ENCODE results near the gene EMID1.

Gene EMID1

DNA sequence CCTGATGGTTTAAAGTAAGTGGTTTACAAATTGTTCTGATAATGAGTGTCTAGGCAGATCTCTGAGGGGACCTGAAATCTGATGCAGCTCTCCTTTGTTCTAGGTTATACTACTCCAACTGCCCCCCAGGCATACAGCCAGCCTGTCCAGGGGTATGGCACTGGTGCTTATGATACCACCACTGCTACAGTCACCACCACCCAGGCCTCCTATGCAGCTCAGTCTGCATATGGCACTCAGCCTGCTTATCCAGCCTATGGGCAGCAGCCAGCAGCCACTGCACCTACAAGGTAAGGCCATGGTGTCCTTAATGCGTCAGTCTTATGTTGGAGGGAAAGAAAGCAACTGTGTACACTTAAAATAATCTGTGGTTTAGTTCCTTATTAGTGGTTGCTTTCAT, 72.2 kb downstream of the EMID1 start:
- DNase-seq (ENCODE audit: extremely low read depth in 1 of 2, low read depth in 1 of 2) = no peak

DNA sequence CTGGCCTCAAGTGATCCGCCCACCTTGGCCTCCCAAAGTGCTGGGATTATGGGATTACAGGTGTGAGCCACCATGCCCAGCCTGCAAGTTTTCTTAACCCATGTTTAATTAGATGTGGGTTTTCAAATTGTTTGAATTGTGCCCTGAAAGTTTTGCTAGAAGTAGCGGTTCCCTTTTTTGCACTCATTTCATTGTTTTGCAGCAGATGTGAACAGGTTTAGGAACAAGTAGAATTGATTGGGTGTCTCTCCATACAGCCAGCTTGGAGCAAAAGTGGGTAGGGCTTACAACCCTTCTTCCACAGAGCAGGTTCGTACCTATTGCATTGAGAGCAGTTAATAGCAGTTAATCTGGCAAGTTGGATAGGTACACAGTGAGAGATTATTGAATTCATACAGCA, 78.5 kb downstream of the EMID1 start:
- DNase-seq (ENCODE audit: extremely low read depth in 1 of 2, low read depth in 1 of 2) = no peak

DNA sequence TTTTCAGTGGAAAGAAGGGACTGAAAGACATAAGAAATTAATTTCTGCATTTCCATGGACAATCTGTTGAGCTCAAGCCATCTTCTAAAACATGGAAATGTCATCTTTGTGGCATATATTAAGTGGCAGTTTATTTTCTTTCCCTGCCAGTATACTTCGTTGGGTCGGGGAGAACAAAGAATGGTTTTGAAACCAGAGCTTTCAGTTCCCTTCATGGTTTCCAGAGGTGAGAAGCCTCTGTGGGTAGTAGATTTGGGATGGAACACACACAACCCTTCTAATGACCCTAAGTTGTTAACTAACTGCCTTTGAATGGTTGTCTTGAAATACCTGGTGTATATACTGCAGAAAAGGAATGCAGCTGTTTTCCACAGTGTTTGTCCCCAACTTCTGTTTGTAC, 83.1 kb downstream of the EMID1 start:
- DNase-seq (ENCODE audit: extremely low read depth in 1 of 2, low read depth in 1 of 2) = no peak

DNA sequence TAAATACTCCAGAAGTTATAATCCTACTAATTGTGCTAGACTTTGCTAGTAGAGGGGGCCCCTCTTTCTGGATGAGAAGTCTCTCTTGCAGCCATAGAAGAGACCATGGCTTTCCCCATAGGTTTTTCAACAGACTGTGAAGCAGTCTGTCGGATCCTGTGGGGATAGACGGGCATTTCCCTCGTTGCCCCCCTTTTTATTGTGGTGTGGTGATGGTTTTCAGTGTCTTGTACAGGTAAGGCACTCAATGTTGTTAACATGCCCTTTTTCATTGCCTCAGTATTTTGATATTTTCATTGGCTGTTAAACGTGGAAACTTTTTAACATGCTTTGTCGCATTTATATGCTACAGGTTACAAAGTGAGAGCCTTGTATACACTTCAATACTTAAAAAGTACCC, 84.4 kb downstream of the EMID1 start:
- DNase-seq (ENCODE audit: extremely low read depth in 1 of 2, low read depth in 1 of 2) = no peak

DNA sequence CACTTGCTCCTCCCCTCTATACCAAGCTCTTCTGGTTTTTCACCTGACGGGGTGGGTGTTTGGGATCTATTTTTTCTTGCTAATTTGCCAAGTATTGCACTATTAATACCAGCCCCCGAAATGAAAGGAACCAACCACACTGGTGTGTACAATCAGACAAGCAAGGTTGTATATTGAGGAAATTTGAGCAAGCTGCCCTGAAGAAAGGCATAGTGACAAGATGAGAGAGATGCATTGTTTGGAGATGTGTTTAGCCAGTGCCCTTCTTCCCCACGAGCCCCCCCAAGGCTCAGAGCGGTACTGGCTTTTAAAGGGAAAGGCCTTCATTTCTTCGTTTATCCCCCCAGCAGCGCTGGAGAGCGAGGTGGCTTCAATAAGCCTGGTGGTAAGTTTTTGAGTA, 85.5 kb downstream of the EMID1 start:
- no peak for DNase-seq (ENCODE audit: extremely low read depth in 1 of 2, low read depth in 1 of 2)

DNA sequence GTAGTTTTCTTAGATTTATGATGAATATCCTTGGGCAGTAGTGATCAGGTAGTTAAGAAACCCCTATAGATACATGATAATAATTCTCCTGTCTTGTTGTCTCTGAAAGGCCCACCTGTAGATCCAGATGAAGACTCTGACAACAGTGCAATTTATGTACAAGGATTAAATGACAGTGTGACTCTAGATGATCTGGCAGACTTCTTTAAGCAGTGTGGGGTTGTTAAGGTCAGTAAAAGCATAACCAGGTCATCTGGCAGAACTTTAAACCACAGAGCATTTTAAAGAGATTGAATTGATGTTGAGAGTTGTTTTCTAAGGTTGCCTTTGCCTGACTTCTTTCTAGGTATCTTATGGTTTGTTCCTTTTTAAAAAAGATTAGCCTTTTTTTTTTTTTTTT, 86.7 kb downstream of the EMID1 start:
- no peak for DNase-seq (ENCODE audit: extremely low read depth in 1 of 2, low read depth in 1 of 2)

DNA sequence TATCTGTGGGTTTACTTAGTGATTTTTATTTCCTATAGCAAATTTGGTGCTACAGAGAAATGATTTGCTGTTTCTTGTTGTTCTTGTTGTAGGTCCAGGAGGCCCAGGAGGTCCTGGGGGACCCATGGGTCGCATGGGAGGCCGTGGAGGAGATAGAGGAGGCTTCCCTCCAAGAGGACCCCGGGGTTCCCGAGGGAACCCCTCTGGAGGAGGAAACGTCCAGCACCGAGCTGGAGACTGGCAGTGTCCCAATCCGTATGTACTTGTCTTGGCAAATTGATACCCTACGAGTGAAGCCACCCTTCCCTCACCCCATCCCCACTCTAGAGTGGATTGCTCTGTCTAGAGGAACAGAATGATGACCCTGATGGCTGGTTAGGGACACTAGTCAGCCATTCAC, 92.9 kb downstream of the EMID1 start:
- DNase-seq (ENCODE audit: extremely low read depth in 1 of 2, low read depth in 1 of 2) = no peak

DNA sequence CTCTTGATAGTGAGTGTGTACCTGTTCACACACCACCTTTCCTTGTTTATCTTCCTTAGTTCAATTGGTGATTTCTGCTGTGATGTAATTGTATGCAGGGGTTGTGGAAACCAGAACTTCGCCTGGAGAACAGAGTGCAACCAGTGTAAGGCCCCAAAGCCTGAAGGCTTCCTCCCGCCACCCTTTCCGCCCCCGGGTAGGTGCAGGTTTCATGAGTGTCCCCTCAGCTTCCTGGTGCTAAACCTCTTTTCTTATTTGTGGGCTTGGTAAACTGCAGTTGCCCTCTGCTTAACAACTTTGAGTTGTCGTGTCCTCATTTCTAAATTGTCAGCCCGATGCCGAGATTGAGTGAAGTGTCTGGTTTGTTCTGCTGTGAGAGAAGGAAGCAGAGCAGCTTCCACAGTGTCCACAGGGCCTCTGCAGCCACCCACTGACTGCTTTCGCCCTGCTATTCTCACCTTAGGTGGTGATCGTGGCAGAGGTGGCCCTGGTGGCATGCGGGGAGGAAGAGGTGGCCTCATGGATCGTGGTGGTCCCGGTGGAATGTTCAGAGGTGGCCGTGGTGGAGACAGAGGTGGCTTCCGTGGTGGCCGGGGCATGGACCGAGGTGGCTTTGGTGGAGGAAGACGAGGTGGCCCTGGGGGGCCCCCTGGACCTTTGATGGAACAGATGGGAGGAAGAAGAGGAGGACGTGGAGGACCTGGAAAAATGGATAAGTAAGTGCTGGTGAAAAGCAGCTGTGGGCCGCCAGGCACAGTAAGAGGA, 93.6 kb downstream of the EMID1 start:
- DNase-seq (ENCODE audit: extremely low read depth in 1 of 2, low read depth in 1 of 2) = no peak

DNA sequence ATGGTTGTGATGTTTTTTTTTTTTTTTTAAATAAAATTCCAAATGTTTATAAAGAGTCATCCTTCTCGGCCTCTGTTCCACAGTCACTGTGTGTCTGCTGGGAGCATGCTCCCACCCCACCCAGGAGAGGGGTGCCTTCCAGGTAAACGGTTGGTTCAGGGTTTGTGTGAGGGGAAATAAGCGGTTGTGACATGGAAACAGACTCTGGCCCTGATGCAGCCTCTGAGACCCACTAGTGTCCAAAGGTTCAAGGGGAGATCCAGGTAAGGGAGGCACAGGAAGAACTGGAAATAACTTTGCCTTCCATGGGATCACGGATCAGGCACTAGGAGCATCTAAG, 94.7 kb downstream of the EMID1 start:
- no peak for DNase-seq (ENCODE audit: extremely low read depth in 1 of 2, low read depth in 1 of 2)

DNA sequence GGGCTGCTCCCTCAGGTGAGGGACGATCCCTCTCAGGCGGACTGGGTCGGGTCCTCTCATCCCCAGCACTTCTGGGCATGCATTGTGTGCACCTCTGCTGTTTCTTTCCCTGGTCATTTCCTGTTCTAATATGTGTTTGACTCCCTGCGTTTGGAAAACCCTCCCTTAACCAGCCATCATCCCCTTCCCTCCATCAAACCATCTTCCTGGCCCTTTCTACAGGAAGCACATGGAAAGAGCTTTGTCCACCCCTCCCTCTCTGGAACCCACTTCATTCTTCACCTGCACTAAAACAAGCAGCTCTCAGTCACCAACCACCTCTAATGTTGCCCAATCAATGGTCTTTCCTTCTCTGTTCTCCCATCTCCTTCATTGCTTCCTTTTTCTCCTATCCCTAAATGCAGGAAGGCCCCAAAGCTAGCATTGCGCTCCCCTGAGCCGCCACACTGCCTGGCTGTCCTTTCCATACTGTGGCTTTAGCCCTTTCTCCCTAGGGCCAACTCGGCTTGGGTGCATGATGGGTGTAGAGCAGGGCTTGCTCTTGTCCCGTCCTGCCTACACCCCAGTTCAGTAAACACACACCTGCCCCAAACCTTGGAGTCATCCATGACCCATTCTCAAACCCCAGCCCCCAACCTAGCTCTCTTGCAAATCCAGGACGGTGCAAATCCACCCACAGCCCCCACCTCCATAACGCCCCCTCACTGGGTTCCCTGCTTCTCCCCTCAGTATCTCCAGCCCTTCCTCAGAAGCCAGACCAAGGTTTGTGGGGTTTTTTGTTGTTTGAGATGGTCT, 95.3 kb downstream of the EMID1 start:
- DNase-seq (ENCODE audit: extremely low read depth in 1 of 2, low read depth in 1 of 2) = no peak

DNA sequence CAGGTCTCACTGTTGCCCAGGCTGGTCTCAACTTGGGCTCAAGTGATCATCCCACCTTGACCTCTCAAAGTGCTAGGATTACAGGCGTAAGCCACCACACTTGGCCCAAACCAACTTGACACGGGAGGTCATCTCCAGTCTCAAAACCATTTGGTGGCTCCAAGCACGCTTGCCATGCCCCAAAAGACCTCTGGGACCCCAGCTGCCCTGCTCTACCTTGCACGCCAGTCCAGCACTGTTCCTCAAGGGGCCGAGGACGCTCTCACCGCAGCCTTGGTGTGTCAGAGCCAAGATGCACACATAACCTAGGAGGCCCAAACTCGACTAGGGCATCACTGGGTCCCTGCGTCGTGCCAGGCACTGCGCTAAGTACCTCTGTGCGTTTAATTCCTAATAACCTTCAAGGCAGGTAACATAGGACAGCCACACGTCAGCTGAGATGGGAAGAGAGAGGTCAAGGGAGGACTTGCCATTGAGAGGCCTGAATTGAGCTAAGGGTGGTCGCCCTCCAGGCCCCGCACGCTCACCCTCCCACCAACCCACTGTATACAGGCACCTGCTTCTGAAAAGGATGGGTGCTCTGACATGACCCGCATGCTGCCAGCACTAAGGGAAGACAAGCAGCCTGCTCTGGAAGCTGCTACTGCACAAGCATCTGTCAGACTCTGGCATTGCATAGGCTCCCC, 96.2 kb downstream of the EMID1 start:
- DNase-seq (ENCODE audit: extremely low read depth in 1 of 2, low read depth in 1 of 2) = no peak

DNA sequence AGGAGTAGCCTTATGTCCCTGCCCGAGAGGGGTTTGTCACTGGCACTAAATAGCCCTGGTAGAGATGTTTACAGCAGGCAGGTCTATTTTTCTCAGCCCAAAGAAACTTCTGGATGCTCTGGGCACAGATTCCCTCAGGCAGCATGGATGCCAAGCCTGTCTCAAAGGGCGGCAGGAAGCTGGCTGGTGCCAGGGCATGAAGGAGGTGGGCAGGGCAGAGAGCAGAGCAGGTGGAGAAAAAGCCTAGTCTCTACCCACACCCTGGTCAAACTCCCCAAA, 96.6 kb downstream of the EMID1 start:
- DNase-seq (ENCODE audit: extremely low read depth in 1 of 2, low read depth in 1 of 2) = no peak

DNA sequence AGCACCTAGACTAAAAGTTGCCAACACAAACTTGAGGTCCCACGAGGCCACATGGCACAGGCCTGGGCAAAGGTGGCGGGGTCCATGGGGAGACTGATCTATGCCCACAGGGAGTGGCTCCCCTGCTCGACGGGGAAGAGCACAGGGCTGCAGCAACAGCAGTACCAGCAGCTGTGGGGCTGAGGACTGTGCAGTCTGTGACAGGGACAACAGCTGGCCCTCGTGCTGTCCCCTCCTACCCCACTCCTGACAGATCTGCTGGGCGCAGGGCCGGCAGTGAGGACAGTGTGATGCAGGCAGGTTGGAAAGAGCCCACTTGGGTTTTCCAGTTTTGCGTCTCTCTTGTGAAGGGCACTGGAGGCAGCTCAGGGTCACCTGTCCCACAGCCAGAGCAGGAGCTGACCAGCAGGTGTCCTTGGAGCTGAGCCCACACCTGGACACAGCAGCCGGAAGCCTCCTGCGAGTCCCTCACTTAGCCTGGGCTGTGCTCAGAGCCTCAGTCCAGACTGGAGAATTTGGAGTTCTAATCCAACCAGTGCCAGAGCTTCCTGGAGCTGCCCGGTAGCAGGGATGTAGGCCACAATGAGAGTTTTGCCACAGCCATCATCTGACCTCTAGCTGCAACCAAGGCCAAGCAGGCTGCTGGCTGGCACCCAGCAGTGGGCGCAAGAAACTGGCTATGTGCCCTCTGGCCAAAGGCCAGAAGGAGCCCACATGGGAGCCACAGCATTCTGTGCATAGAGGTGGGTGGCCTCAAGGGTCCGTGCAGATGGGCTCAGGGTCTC, 97.2 kb downstream of the EMID1 start:
- DNase-seq (ENCODE audit: extremely low read depth in 1 of 2, low read depth in 1 of 2) = no peak

DNA sequence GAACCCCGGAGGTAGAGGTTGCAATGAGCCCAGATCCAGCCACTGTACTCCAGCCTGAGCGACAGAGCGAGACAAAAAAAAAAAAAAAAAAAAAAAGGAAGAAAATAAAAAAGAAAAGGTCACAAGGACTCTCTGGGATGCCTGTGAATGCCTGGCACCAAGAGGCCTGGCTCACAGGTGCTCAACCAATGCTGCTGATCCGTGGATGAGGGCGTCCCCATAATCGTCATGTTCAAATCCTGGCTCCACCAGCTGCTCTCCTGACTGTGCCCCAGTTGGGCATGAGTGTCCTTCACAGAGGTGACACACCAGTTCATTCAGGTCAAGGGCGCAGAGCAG, 100.1 kb downstream of the EMID1 start:
- no peak for DNase-seq (ENCODE audit: extremely low read depth in 1 of 2, low read depth in 1 of 2)

DNA sequence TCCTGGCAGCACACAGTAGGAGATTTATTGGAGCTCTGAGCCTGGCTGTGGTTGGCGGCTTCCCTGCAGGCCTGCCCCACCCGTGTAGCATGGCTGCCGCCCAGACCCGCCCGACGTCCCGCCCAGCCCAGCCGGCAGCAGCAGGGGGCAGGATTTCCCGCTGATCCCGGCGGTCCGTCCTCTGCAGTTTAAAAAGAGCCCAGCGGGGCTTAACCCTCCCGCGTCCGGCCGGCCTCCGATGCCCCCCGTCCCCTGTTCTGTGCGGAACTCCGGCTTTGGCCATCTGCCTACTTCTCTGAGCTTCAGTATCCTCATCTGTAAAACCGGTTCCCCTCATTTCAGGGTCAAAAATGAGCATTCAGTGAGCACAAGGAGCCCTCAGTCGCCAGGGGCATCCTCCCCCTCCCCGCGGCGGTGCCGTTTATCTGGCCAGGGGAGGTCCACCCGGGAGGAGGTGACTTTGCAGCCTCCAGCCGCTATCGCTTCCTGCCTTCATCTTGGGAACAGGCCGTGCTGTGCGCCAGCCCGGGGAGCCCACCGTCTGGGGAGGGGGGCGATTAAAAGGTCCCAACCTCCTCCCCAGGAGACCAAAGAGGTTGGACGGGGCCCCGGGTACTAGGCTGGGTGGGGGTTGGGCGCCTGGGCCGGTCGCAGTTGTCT, 100.6 kb downstream of the EMID1 start, which contains the start of gene GAS2L1:
Gene GAS2L1 (plus strand): TSS at position 476 of the 660 bp plus-strand sequence. CDS start 1,456 bp downstream, outside the sequence.
- DNase-seq (ENCODE audit: extremely low read depth in 1 of 2, low read depth in 1 of 2) = no peak

DNA sequence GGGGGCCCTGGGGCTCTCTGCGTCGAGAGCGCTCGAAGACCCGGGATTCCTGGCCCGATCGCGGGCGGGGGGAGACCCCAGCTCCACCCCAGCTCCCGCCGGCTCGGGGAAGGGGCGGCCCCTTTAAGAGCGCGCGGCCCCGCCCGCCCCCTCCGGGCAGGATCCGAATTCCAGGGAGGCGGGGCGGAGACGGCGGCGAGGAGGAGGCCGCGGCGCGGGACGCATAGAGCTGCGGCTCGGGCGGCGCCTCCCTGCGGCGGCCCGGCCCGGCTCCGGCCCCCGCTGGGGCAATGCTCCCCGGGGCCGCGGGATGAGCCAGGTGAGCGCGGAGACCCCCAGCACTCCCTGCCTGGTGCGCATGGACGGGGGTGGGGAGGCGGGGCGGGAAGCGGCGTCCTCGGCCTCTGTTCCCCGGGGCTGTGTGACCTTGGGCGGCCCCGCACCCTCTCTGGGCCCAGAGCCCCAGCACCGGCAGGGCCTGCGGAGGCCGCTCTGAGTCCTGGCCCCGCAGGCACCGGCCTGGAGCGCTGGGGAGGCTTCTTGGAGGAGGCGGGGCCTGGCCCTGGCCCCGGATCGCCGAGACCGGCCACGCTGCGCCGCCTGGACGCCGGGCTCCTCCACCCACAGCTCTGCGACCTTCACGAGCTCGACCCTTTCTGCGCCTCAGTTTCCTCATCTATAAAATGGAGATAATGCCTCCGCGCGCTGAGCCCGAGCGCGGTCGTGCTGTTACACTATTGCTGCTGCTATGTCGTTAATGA, 101.3 kb downstream of the EMID1 start:
- no peak for DNase-seq (ENCODE audit: extremely low read depth in 1 of 2, low read depth in 1 of 2)

DNA sequence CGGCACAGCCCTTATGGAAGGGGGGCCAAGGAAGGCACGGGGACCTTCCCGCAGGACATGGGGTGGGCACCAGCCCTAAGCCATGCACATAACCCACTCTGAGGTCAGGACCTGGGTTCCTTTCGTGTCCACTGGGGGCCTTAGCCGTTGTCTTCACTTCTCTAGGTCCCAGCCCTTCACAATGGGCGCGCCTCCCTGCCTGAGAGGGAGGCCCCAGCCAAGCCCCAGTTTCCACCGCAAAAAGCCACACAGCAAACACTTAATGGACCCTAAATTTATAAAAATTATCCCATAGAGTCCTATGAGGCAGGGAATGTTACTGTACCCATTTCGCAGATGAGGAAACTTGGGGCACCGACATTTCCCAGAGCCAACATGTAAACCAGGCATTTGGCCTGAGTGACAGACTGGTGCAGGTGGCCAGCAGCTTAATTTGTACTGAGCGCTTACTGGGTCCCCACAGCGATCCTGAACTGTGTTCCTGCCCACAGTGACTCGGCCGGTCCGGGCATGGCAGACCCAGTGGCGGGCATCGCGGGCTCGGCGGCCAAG, 102.0 kb downstream of the EMID1 start:
- no peak for DNase-seq (ENCODE audit: extremely low read depth in 1 of 2, low read depth in 1 of 2)

DNA sequence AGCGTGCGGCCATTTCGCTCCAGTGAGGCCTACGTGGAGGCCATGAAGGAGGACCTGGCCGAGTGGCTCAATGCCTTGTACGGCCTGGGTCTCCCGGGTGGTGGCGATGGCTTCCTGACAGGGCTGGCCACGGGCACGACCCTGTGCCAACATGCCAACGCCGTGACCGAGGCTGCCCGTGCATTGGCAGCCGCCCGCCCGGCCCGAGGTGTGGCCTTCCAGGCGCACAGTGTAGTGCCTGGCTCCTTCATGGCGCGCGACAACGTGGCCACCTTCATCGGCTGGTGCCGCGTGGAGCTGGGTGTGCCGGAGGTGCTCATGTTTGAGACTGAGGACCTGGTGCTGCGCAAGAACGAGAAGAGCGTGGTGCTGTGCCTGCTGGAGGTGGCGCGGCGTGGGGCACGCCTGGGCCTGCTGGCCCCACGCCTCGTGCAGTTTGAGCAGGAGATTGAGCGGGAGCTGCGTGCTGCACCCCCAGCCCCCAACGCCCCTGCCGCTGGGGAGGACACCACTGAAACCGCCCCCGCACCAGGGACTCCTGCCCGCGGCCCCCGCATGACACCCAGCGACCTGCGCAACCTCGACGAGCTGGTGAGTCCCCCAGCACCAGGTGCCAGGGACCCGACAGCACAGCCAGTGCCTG, 102.6 kb downstream of the EMID1 start:
- DNase-seq (ENCODE audit: extremely low read depth in 1 of 2, low read depth in 1 of 2) = no peak

DNA sequence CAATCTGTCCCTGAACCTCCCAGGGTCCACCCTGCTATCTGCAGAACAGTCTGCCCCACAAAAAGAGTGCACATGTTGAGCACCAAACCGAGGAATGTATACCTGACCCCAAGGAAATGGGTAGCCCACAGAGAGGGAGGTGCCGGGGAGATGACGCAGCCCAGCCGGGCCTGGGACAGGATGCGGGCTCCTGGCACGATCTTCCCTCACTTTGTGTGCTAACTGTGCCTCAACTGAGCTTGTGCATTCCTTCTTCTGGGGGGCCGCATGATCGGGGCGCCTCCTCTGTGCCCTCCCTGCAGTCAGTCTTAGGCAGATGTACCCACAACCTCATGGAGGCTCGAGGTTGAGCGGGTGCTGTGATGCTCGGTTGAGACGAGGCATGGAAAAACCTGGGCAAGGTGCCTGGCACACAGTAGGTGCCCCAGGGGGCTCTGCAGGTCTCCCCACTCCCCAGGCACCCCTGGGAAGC, 103.1 kb downstream of the EMID1 start:
- DNase-seq (ENCODE audit: extremely low read depth in 1 of 2, low read depth in 1 of 2) = no peak
